Endothelial cell of umbilical vein (primary cell): Measurements from ENCODE around the gene ICE2. TPM values are rescaled to one million over a fixed set of nuclear protein-coding genes. Genes with fewer than 3 reads are reported as not detected.

ENCODE experiments used
- BruUV-seq: library from RNA; stranded (reverse); fragments of 400-500 nt; replicated peaks from 2 replicates; lab custom pipeline; 2021; lab: Mats Ljungman, UMichigan
- CTCF ChIA-PET: fragments of 300-600, 350-600 bp; sonication (Branson Sonifier 250); formaldehyde crosslinking; loops from one replicate; lab custom pipeline; 2021; ENCODE audit warnings: antibody characterized with exemption, inconsistent platforms; lab: Charles Lee
- POLR2A ChIA-PET: fragments of 300-600, 350-600 bp; sonication (Branson Sonifier 250); formaldehyde crosslinking; loops from one replicate; lab custom pipeline; 2021; ENCODE audit warnings: antibody characterized with exemption, inconsistent platforms; lab: Charles Lee
- DNase-seq: peaks from one replicate; pipeline ENCODE4 v3.0.0-alpha.2; 2011; ENCODE audit warnings: low read depth, low spot score
- FAIRE-seq: peaks from 2 replicates; lab custom pipeline; 2011; peaks lifted over from hg19 to GRCh38; lab: Jason Lieb, UNC
- H2AFZ ChIP-seq: 2 replicates; pipeline ENCODE4 v1.6.0; 2012; ENCODE audit warnings: low read depth, low read length, control low read depth, inconsistent platforms
- H3K27ac ChIP-seq: 2 replicates; pipeline ENCODE4 v1.5.1; 2011; ENCODE audit warnings: low read depth, mild to moderate bottlenecking, control low read depth, low read length, moderate library complexity; ENCODE audit not compliant: insufficient read depth
- H3K27me3 ChIP-seq, 2 experiments: 2 replicates each; pipeline versions ENCODE4 v1.6.0 to v1.6.1; 2011; ENCODE audit warnings: low read length in 2 of 2, mixed read lengths in 1 of 2; ENCODE audit not compliant: control insufficient read depth in 2 of 2, insufficient read depth in 2 of 2
- H3K36me3 ChIP-seq, 2 experiments: 2 replicates in 1 of 2; 3 replicates in 1 of 2; pipeline ENCODE4 v1.5.1; 2011; ENCODE audit warnings: low read length in 2 of 2, mild to moderate bottlenecking in 1 of 2, moderate library complexity in 1 of 2; ENCODE audit not compliant: control insufficient read depth in 2 of 2, insufficient read depth in 2 of 2; ENCODE audit errors: extremely low read depth in 1 of 2
- H3K4me1 ChIP-seq: 3 replicates; pipeline ENCODE4 v1.5.1; 2011; ENCODE audit warnings: mild to moderate bottlenecking, low read length; ENCODE audit not compliant: control insufficient read depth, insufficient read depth; ENCODE audit errors: extremely low read depth
- H3K4me2 ChIP-seq: 2 replicates; pipeline ENCODE4 v1.6.1; 2011; ENCODE audit warnings: low read length, control low read depth, mixed read lengths; ENCODE audit not compliant: insufficient read depth
- H3K4me3 ChIP-seq, 3 experiments: fragments of 200-600 bp in 1 of 3; sonication (generic), shearing (Covaris generic) in 1 of 3; replicated peaks in 1 of 3; 2 replicates each; pipeline ENCODE4 v1.5.1; 2011 to 2016; ENCODE audit warnings: control low read depth in 3 of 3, low read length in 3 of 3, mild to moderate bottlenecking in 2 of 3, inconsistent platforms in 1 of 3, low read depth in 1 of 3, moderate library complexity in 1 of 3; ENCODE audit not compliant: insufficient read depth in 1 of 3
- H3K79me2 ChIP-seq: 2 replicates; pipeline ENCODE4 v1.6.0; 2012; ENCODE audit warnings: low read length, inconsistent platforms; ENCODE audit not compliant: control insufficient read depth, insufficient read depth
- H3K9ac ChIP-seq: replicated peaks from 2 replicates; pipeline ENCODE3; 2011; ENCODE audit warnings: low read length, control low read depth; ENCODE audit not compliant: insufficient read depth; ENCODE audit errors: extremely low read depth
- H3K9me1 ChIP-seq: replicated peaks from 3 replicates; pipeline ENCODE4 v1.6.0; 2011; ENCODE audit warnings: mild to moderate bottlenecking, low read length; ENCODE audit not compliant: control insufficient read depth, insufficient read depth; ENCODE audit errors: extremely low read depth
- H3K9me3 ChIP-seq: replicated peaks from 2 replicates; pipeline ENCODE4 v1.5.1; 2012; ENCODE audit warnings: low read length, inconsistent platforms; ENCODE audit not compliant: control insufficient read depth, insufficient read depth
- H4K20me1 ChIP-seq: replicated peaks from 2 replicates; pipeline ENCODE3; 2011; ENCODE audit warnings: mild to moderate bottlenecking, low read length; ENCODE audit not compliant: control insufficient read depth, insufficient read depth; ENCODE audit errors: extremely low read depth
- EZH2 ChIP-seq: IDR thresholded peaks from 2 replicates; pipeline ENCODE4 v1.6.1; 2012; ENCODE audit warnings: borderline replicate concordance, low read depth, mild to moderate bottlenecking, moderate library complexity, low read length, inconsistent platforms; ENCODE audit not compliant: severe bottlenecking
- FOS ChIP-seq: IDR thresholded peaks from 2 replicates; pipeline ENCODE4 v1.6.1; 2011; ENCODE audit warnings: mild to moderate bottlenecking, low read length, moderate library complexity, borderline replicate concordance; ENCODE audit not compliant: insufficient read depth
- GATA2 ChIP-seq: IDR thresholded peaks from 2 replicates; pipeline ENCODE4 v1.7.0; 2011; ENCODE audit warnings: low read depth, mild to moderate bottlenecking, moderate library complexity, mixed read lengths, low read length; ENCODE audit not compliant: insufficient read length, insufficient read depth
- JUN ChIP-seq: IDR thresholded peaks from 2 replicates; pipeline ENCODE4 v1.6.1; 2011; ENCODE audit warnings: borderline replicate concordance, low read depth; ENCODE audit not compliant: insufficient read length, insufficient read depth
- MYC ChIP-seq: IDR thresholded peaks from one replicate; pipeline ENCODE4 v1.6.1; 2011; ENCODE audit warnings: mild to moderate bottlenecking, low read depth, low read length
- POLR2A ChIP-seq: IDR thresholded peaks from 2 replicates; pipeline ENCODE4 v1.6.1; 2012; ENCODE audit warnings: low read depth, mild to moderate bottlenecking, control low read depth, low read length
- POLR2AphosphoS5 ChIP-seq: IDR thresholded peaks from 2 replicates; pipeline ENCODE4 v1.6.1; 2012; ENCODE audit warnings: low read depth, mild to moderate bottlenecking, control low read depth, low read length, moderate library complexity; ENCODE audit not compliant: insufficient read depth
- dilution Hi-C: fragments of 300-500 bp; cut with MboI; formaldehyde crosslinking; loops from one replicate; pipeline ENCODE4 v1.15.0; 2019; ENCODE audit warnings: low sequenced_read_pairs; ENCODE audit not compliant: extremely low pct_ligation_motif_present
- intact Hi-C: fragments of 100-400 bp; cut with micrococcal nuclease; formaldehyde crosslinking; loops from one replicate; pipeline ENCODE4 v1.10.0; 2022
- polyA plus RNA-seq, 4 experiments: library from polyadenylated mRNA; depleted of rRNA in 3 of 4; stranded (reverse) in 3 of 4; unstranded in 1 of 4; fragments of >200 nt; gene quantifications; 2 replicates each; pipeline versions ENCODE4 v1.2.1 to v1.2.3, GENCODE V29; 2011 to 2012; ENCODE audit warnings: missing spikeins in 1 of 4
- total RNA-seq: library from RNA; stranded (reverse); gene quantifications from 2 replicates; pipeline ENCODE4 v1.2.3, GENCODE V29; 2021
- TF ChIP-seq, protein P1 (sequence below): IDR thresholded peaks from 2 replicates; pipeline ENCODE4 v1.6.1; 2011; ENCODE audit not compliant: insufficient read depth, insufficient read length
- TF ChIP-seq, protein P2 (sequence below), 2 donors: IDR thresholded peaks; 1 replicate in 1 of 2; 2 replicates in 1 of 2; pipeline ENCODE4 v1.5.1; 2011; ENCODE audit warnings: low read length in 2 of 2, mild to moderate bottlenecking in 2 of 2, moderate library complexity in 2 of 2, control low read depth in 1 of 2, inconsistent platforms in 1 of 2, low read depth in 1 of 2; ENCODE audit not compliant: insufficient read depth in 1 of 2; ENCODE audit errors: extremely low read depth in 1 of 2

The ICE2 gene
- total and polyA plus RNA-seq, 2 donors (not counting 3 experiments of a cell fraction or from before 2014, with no cell fraction given): 22.1 to 57.0 TPM

DNA sequence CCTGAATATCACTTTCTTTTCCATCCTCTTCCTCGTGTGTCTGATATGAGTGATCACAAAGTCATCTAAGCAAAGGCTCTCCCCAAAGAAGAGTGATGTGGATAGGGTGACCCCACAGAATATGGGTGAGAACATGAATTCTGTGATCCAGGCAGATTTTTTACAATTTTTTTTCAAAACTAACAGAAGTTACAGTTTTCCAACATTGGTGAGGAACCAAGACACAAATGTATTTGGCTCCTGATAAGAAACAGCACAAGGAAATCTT is 108.1 kb downstream of the ICE2 start:
- Histone ChIP-seq H3K4me3 (peak overlapping the region in 1 of 3 experiments; percentile 28), H4K20me1 (no peaks in the 10 kb centered on the region), H3K4me2 (peak overlapping the region; percentile 71), H3K27me3 (no peaks in the 10 kb centered on the region), H3K79me2 (peaks cover 39% of the 10 kb centered on the region), H2AFZ (no peak overlapping the region), H3K9me3 (no peaks in the 10 kb centered on the region), H3K27ac (peak overlapping the region; percentile 98), H3K36me3 (peaks cover 14 to 29% of the 10 kb centered on the region in 2 experiments), H3K9ac (peak overlapping the region; percentile 90), H3K4me1 (peaks cover 67% of the 10 kb centered on the region), H3K9me1 (no peaks in the 10 kb centered on the region)
- DNase-seq (no peak), FAIRE-seq (no peak)
- TSS peak; percentile 71 for BruUV-seq
- CTCF ChIA-PET: interaction anchor here (0.8 to 2.4 kb wide), 8 partner anchors 8 to 80 kb away, joined by 3 to 17 read pairs (median 6); no protein-coding TSS in a partner anchor
- dilution Hi-C loops: no loop called here
- TF ChIP-seq EZH2: no peak
- no peak for TF ChIP-seq POLR2AphosphoS5
- TF ChIP-seq, protein P1, sequence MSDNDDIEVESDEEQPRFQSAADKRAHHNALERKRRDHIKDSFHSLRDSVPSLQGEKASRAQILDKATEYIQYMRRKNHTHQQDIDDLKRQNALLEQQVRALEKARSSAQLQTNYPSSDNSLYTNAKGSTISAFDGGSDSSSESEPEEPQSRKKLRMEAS: no peak
- TF ChIP-seq MYC: no peak
- no peak for TF ChIP-seq JUN
- TF ChIP-seq, protein P2, sequence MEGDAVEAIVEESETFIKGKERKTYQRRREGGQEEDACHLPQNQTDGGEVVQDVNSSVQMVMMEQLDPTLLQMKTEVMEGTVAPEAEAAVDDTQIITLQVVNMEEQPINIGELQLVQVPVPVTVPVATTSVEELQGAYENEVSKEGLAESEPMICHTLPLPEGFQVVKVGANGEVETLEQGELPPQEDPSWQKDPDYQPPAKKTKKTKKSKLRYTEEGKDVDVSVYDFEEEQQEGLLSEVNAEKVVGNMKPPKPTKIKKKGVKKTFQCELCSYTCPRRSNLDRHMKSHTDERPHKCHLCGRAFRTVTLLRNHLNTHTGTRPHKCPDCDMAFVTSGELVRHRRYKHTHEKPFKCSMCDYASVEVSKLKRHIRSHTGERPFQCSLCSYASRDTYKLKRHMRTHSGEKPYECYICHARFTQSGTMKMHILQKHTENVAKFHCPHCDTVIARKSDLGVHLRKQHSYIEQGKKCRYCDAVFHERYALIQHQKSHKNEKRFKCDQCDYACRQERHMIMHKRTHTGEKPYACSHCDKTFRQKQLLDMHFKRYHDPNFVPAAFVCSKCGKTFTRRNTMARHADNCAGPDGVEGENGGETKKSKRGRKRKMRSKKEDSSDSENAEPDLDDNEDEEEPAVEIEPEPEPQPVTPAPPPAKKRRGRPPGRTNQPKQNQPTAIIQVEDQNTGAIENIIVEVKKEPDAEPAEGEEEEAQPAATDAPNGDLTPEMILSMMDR (IDR thresholded peaks at IDR 0.05; ENCODE audit: extremely low read depth in 1 of 2, insufficient read depth in 1 of 2, low read depth in 1 of 2, low read length in 2 of 2): no peak
- TF ChIP-seq FOS: no peak
- no peak for TF ChIP-seq GATA2
- no peak for TF ChIP-seq POLR2A
- POLR2A ChIA-PET: interaction anchor here (1.0 to 2.5 kb wide), 4 partner anchors 9 to 71 kb away, joined by 3 to 27 read pairs (median 4); partner anchors contain the start of gene ANXA2
- intact Hi-C loops: loop anchor here (2.0 kb wide), 5 partner anchors 22 to 682 kb away; partner anchors contain the start of genes BNIP2 and ICE2
